Measurements from ENCODE around the gene TAOK3. TPM values are rescaled to one million over a fixed set of nuclear protein-coding genes. Genes with fewer than 3 reads are reported as not detected.

Gene TAOK3
- total and polyA plus RNA-seq, 10 of the 15 experiments (the other 5 are each of a cell fraction or from before 2014, with no cell fraction given), result 41.3 to 131 (median 57.8) TPM

DNA sequence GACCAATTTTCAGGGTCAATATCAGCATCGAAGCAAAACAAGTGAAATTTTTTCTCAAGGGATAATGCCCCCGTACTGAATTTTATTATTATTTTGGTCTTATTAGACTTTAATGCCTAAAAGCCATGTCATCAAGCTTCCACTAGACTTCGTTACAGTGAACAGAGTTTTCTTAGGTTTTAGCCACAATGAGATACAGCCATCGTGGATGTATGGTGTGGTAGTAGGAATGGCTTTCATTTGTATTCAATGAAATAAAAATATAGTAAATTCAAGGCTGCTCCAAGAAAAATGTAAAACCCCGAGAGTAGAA lies 11.7 kb downstream of the TAOK3 start:
- no TSS peak for BruUV-seq (replicated peaks)
- SMC1A ChIA-PET (ENCODE audit: uncharacterized antibody, unreplicated experiment), result interaction anchor here (0.9 to 8.7 kb wide), 4 partner anchors 10 to 61 kb away, joined by 3 to 125 read pairs (median 3); no protein-coding TSS in a partner anchor
- RAD21 ChIA-PET (ENCODE audit: unreplicated experiment), result interaction anchor here (0.9 to 1.1 kb wide), 2 partner anchors 10 to 31 kb away, joined by 3 to 4 read pairs; no protein-coding TSS in a partner anchor
- 100% methylated on average over 5 of the region's 5 CpGs for WGBS (ENCODE audit: insufficient coverage, insufficient replicate concordance, low lambda C conversion rate, missing lambda C conversion rate)
- ATAC-seq (no peak), DNase-seq (ENCODE audit: low read depth, low spot score) (no peak), FAIRE-seq (no peak)
- POLR2A ChIA-PET, result interaction anchor here (0.6 kb wide), 1 partner anchor 27 kb away, joined by 5 read pairs; no protein-coding TSS in a partner anchor
- no peak for TF ChIP-seq TCF3 (IDR thresholded peaks at IDR 0.05; ENCODE audit: borderline replicate concordance, insufficient read depth, low read depth, low read length)
- TF ChIP-seq POLR2AphosphoS5 (IDR thresholded peaks at IDR 0.05; ENCODE audit: low read length), result no peak
- no peak for TF ChIP-seq STAT3 (IDR thresholded peaks at IDR 0.05; ENCODE audit: low read depth, low read length)
- TF ChIP-seq CBX3 (IDR thresholded peaks at IDR 0.05; ENCODE audit: borderline replicate concordance, low read depth), result no peak
- no peak overlapping the region for H3K4me3 ChIP-seq
- in situ Hi-C loops (cut with MboI), result no loop called here
- no peaks in the 10 kb centered on the region; the same call in 1 of the 2 replicates for H4K20me1 ChIP-seq (ENCODE audit: control insufficient read depth, insufficient read depth)
- no peak overlapping the region for H2AFZ ChIP-seq (ENCODE audit: control insufficient read depth, low read depth, low read length)
- no peak overlapping the region for H3K27ac ChIP-seq (ENCODE audit: control insufficient read depth, insufficient read depth)
- H3K36me3 ChIP-seq (ENCODE audit: control insufficient read depth in 2 of 2, insufficient read depth in 2 of 2, low read length in 1 of 2), result no peaks in the 10 kb centered on the region
- no peak overlapping the region for H3K4me2 ChIP-seq (ENCODE audit: control insufficient read depth, insufficient read depth)
- intact Hi-C loops (cut with micrococcal nuclease; ENCODE audit: unreplicated experiment), result no loop called here
- H3K9ac ChIP-seq (ENCODE audit: control insufficient read depth, insufficient read depth, low read length), result no peak overlapping the region
- CTCF ChIA-PET, result interaction anchor here (1.1 to 1.2 kb wide), 2 partner anchors 15 to 48 kb away, joined by 3 to 5 read pairs; no protein-coding TSS in a partner anchor
- no peaks in the 10 kb centered on the region for H3K27me3 ChIP-seq (replicated peaks in 1 of 2; ENCODE audit: control insufficient read depth in 2 of 2, insufficient read depth in 2 of 2, low read length in 1 of 2)
- 0 out of 2 replicates have a peak, but pooled peaks cover 3% of the 10 kb centered on the region for H3K4me1 ChIP-seq (ENCODE audit: control insufficient read depth, insufficient read depth, low read length)
- H3K79me2 ChIP-seq (ENCODE audit: control insufficient read depth, insufficient read depth, low read length), result peaks cover 38% of the 10 kb centered on the region
- H3K9me3 ChIP-seq (replicated peaks; ENCODE audit: control insufficient read depth, insufficient read depth, low read length), result no peaks in the 10 kb centered on the region

DNA sequence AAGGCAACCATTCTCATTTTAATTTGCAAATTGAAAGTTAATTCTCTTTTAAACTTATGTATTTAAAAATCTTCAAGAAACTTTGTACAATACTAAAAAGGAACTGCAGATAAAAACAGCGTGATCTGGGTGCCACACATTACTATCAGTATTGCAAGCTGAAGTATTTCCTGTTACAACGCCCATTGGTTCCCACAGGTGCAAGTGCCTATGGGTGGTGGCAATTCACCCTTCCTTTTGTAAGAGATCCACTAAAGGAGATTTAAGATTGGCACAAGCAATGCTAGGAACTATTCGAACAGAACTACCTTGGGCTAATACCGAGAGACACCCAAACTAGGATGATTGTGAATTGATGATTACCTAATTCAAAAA lies 13.2 kb downstream of the TAOK3 start:
- Histone ChIP-seq H2AFZ (ENCODE audit: control insufficient read depth, low read depth, low read length) (peak overlapping the region; percentile 54), H3K27ac (ENCODE audit: control insufficient read depth, insufficient read depth) (peak overlapping the region; percentile 89), H3K79me2 (ENCODE audit: control insufficient read depth, insufficient read depth, low read length) (peaks cover 53% of the 10 kb centered on the region), H3K4me1 (ENCODE audit: control insufficient read depth, insufficient read depth, low read length) (peaks cover 6% of the 10 kb centered on the region; the same call in 1 of the 2 replicates), H3K4me3 (peak overlapping the region; percentile 67), H3K4me2 (ENCODE audit: control insufficient read depth, insufficient read depth) (peak overlapping the region; percentile 71), H3K9ac (ENCODE audit: control insufficient read depth, insufficient read depth, low read length) (peak overlapping the region; percentile 71), H3K27me3 (replicated peaks in 1 of 2; ENCODE audit: control insufficient read depth in 2 of 2, insufficient read depth in 2 of 2, low read length in 1 of 2) (no peaks in the 10 kb centered on the region), H4K20me1 (ENCODE audit: control insufficient read depth, insufficient read depth) (no peaks in the 10 kb centered on the region; the same call in 1 of the 2 replicates), H3K9me3 (replicated peaks; ENCODE audit: control insufficient read depth, insufficient read depth, low read length) (peaks cover 1% of the 10 kb centered on the region; the same call in 2 of the 3 replicates), H3K36me3 (ENCODE audit: control insufficient read depth in 2 of 2, insufficient read depth in 2 of 2, low read length in 1 of 2) (no peaks in the 10 kb centered on the region; a peak in 1 of 4 replicates)
- ChIA-PET CTCF (interaction anchor here (0.7 to 7.6 kb wide), 17 partner anchors 10 to 238 kb away, joined by 3 to 98 read pairs (median 23); partner anchors contain the start of genes PEBP1, SUDS3 and TAOK3), SMC1A (ENCODE audit: uncharacterized antibody, unreplicated experiment) (interaction anchor here (0.7 to 8.7 kb wide), 23 partner anchors 9 to 238 kb away, joined by 3 to 125 read pairs (median 11); partner anchors contain the start of genes SUDS3 and TAOK3), POLR2A (interaction anchor here (1.1 to 5.9 kb wide), 12 partner anchors 9 to 138 kb away, joined by 5 to 68 read pairs (median 13); partner anchors contain the start of genes SUDS3 and TAOK3), RAD21 (ENCODE audit: unreplicated experiment) (interaction anchor here (1.0 to 6.9 kb wide), 19 partner anchors 7 to 239 kb away, joined by 3 to 98 read pairs (median 18); partner anchors contain the start of genes SUDS3 and TAOK3)
- BruUV-seq (replicated peaks), result no TSS peak
- WGBS (ENCODE audit: insufficient coverage, insufficient replicate concordance, low lambda C conversion rate, missing lambda C conversion rate), result 25% methylated on average over 4 of the region's 4 CpGs
- FAIRE-seq (peak; percentile 13), DNase-seq (ENCODE audit: low read depth, low spot score) (no peak), ATAC-seq (peak; percentile 76)
- in situ Hi-C loops (cut with MboI) (loop anchor here (5.0 kb wide), 1 partner anchor 47 kb away; no protein-coding TSS in a partner anchor), intact Hi-C loops (cut with micrococcal nuclease; ENCODE audit: unreplicated experiment) (loop anchor here (2.0 to 5.0 kb wide), 3 partner anchors 53 to 177 kb away; no protein-coding TSS in a partner anchor)
- TF ChIP-seq CHD1 (IDR thresholded peaks at IDR 0.05; ENCODE audit: low read depth, low read length), result no peak
- no peak for TF ChIP-seq TCF12 (IDR thresholded peaks at IDR 0.05; ENCODE audit: low read depth, low read length)
- TF ChIP-seq JUND (IDR thresholded peaks at IDR 0.05; ENCODE audit: low read depth, low read length), result no peak
- TF ChIP-seq TBL1XR1 (IDR thresholded peaks at IDR 0.05; ENCODE audit: low read depth, low read length), result no peak
- TF ChIP-seq MXI1 (IDR thresholded peaks at IDR 0.05; ENCODE audit: low read depth, low read length), result 0 out of 2 replicates have a peak, but pooled peaks have one; percentile 32
- TF ChIP-seq, protein P1, sequence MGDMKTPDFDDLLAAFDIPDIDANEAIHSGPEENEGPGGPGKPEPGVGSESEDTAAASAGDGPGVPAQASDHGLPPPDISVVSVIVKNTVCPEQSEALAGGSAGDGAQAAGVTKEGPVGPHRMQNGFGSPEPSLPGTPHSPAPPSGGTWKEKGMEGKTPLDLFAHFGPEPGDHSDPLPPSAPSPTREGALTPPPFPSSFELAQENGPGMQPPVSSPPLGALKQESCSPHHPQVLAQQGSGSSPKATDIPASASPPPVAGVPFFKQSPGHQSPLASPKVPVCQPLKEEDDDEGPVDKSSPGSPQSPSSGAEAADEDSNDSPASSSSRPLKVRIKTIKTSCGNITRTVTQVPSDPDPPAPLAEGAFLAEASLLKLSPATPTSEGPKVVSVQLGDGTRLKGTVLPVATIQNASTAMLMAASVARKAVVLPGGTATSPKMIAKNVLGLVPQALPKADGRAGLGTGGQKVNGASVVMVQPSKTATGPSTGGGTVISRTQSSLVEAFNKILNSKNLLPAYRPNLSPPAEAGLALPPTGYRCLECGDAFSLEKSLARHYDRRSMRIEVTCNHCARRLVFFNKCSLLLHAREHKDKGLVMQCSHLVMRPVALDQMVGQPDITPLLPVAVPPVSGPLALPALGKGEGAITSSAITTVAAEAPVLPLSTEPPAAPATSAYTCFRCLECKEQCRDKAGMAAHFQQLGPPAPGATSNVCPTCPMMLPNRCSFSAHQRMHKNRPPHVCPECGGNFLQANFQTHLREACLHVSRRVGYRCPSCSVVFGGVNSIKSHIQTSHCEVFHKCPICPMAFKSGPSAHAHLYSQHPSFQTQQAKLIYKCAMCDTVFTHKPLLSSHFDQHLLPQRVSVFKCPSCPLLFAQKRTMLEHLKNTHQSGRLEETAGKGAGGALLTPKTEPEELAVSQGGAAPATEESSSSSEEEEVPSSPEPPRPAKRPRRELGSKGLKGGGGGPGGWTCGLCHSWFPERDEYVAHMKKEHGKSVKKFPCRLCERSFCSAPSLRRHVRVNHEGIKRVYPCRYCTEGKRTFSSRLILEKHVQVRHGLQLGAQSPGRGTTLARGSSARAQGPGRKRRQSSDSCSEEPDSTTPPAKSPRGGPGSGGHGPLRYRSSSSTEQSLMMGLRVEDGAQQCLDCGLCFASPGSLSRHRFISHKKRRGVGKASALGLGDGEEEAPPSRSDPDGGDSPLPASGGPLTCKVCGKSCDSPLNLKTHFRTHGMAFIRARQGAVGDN (IDR thresholded peaks at IDR 0.05), result peak; percentile 15; the same call in 1 of the 2 replicates
- no peak for TF ChIP-seq ETV6 (conservative IDR thresholded peaks at IDR 0.05 in 1 of 2, IDR thresholded peaks at IDR 0.05 in 1 of 2; ENCODE audit: borderline replicate concordance in 1 of 2, low read depth in 1 of 2)
